GM10266 (cell line): ENCODE results near the gene PPP3CA.

ENCODE experiments used
- DNase-seq: peaks from one replicate; pipeline ENCODE4 v3.0.0; 2012; ENCODE audit errors: extremely low spot score
- TF ChIP-seq, protein P1 (sequence below): IDR thresholded peaks from 2 replicates; pipeline ENCODE4 v1.5.1; 2012; ENCODE audit warnings: mild to moderate bottlenecking, low read depth; ENCODE audit not compliant: control insufficient read depth, insufficient read depth; ENCODE audit errors: missing control alignments

PPP3CA gene

DNA sequence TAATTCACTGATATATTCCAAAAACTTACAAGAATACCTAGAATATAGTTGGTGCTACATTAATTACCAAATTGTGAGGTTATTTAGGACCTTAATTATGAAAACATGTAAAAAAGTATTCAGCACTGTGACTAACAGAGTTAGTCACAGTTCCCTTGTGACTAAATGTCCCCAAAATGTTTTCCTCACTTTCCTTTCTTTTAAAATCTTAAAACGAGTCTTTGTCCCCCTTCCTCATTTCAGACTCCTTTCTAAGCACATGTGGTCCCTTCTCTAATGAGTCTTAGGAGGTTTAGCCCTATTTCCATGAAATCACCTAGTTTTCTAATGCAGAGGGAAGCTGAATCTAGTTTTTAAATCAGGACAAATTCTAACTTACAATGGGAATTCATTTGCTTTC, 175.0 kb downstream of the PPP3CA start:
- TF ChIP-seq, protein P1, sequence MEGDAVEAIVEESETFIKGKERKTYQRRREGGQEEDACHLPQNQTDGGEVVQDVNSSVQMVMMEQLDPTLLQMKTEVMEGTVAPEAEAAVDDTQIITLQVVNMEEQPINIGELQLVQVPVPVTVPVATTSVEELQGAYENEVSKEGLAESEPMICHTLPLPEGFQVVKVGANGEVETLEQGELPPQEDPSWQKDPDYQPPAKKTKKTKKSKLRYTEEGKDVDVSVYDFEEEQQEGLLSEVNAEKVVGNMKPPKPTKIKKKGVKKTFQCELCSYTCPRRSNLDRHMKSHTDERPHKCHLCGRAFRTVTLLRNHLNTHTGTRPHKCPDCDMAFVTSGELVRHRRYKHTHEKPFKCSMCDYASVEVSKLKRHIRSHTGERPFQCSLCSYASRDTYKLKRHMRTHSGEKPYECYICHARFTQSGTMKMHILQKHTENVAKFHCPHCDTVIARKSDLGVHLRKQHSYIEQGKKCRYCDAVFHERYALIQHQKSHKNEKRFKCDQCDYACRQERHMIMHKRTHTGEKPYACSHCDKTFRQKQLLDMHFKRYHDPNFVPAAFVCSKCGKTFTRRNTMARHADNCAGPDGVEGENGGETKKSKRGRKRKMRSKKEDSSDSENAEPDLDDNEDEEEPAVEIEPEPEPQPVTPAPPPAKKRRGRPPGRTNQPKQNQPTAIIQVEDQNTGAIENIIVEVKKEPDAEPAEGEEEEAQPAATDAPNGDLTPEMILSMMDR = no peak
- DNase-seq = no peak

DNA sequence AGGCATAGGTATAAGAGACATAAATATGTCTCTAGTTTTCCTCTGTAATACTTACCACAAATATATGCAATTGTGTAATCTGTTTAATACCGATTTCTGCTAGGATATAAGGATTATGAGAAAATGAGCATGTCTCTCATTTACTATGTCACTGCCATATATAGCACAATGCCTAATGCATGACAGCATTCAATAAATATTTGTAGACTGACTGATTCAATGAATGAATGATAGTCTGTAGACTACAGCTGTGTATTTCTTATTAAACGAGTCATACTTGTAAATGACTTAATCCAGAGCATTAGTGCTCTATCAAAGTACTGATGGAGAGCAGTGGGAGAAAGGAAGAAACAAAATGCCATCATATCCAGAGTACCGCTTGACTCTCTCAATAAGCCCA, 175.6 kb downstream of the PPP3CA start:
- no peak for DNase-seq
- TF ChIP-seq, protein P1 = no peak

DNA sequence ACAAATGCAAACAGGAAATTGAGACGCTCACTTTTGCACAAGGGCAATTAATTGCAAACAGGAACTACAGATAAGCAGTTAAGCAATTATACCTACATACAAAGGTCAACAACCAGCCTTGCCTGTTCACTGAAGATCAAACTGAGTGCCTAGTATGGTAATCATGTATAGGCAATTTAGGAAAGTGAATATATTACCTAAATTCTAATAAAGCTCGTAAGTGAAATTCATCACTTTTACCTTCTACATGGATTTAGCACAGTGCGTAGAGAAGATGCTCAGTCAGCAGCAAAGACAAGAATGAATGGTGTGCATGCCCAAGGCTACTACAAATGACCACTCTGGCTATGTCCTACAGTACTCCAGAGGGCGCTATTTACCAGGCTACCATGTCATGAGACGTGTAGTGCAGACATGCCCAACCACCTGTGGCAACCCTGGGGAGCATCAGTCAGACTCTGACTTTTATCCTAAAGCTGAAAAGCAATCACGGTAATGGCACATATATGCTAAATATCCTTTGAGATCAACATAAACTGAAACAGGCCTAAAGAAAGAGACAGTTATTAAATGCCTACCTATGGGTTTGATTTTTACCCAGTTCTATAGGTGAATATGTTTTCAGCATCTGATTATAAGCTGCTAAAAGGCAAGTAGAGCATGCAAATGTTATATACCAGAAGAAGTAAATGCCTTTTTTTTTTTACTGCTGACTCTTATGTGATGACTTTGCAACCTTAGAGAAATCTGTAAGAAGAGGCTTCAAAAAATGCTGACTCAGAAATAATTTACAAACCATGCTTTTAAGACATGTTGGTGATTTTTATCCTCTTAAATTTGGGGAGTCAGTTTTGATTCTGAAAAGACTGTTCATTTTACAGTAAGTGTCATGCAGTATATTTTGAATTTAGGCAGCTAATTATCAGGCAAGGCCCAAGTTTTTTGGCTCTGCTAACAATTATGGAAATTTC, 178.0 kb downstream of the PPP3CA start:
- TF ChIP-seq, protein P1 = peak; percentile 86
- peak; percentile 31 for DNase-seq

DNA sequence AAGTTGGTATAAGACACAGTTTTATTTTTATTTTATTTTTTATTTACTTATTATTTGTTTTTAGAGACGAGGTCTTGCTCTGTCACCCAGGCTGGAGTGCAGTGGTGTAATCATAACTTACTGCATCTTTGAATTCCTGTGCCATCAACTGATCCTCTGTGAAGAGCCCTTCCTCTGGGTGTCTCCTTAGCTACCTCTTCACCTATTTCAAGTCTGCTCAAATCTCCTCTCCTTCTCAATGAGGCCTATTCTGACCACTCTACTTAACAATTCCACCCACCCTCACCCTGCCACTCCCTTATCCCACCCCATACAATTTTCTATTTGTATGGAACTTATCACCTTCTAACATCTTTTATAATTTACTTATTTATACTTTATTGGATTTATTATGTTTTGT, 183.4 kb downstream of the PPP3CA start:
- no peak for DNase-seq
- TF ChIP-seq, protein P1 = no peak

DNA sequence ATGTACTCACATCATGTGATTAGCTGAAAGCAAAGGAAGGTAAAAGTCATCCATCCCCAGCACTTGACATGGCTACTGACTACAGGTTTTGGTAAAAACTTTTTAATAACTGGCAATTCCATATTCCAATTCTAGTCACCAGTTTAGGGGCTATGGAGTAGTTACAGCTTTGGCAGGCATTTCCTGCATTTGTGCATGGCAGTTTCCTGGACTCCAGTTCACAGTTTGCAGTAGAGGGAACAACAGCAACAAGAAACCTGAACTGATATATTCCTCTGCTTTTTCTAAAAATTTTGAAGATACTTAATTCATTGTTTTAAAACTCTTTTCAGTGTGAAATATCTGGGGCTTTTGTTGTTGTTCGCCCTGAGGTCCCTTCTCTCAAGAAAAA, 184.3 kb downstream of the PPP3CA start:
- TF ChIP-seq, protein P1 = no peak
- no peak for DNase-seq

DNA sequence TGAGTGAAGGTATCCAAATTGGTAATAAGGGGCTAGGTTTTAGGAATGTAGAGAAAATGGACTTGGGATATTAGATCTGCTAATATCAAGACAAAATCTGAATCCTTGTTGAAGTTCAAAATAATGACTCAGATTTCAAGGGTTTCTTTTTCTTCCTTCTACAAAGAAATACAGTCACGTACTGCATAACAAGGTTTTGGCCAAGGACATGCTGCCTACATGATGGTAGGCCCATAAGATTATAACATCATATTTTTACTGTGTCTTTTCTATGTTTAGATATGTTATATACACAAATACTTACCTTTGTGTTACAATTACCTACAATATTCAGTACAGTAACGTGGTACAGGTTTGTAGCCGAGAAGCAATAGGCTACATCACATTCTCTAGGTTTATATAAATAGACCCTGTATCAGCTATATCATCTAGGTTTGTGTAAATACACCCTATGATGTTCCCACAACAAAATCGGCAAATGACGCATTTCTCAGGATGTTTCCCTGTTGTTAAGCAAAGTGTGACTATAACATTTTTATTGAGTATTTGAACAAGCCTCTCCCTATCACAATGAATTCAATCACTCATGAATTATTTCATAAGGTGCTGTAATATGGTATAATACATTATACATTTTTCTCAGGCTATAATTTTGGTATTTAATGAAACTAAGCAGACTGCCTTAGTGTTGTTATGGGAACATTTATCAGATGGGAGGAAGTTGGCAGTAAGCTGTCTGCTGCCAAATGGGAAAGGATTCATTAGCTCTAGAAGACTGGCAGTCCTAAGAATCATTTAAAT, 186.3 kb downstream of the PPP3CA start:
- DNase-seq = no peak
- TF ChIP-seq, protein P1 = no peak
